Body of pancreas (tissue), 4 donors: ENCODE measurements around the gene KRT80. TPM values are rescaled to one million over a fixed set of nuclear protein-coding genes. Genes with fewer than 3 reads are reported as not detected.

Experiments used
- ATAC-seq: fragments of 150-250 bp; one replicate; pipeline ENCODE4 v1.9.1; 2016
- DNase-seq, 4 donors: peaks; one replicate each; pipeline ENCODE4 v3.0.0-alpha.2; 2019
- H3K27ac ChIP-seq, 4 donors: fragments of 200-600 bp; sonication (generic); 1 replicate in 3 of 4; 2 replicates in 1 of 4; pipeline versions ENCODE4 v1.5.1 to v1.6.1; 2016 to 2019; ENCODE audit warnings: mild to moderate bottlenecking in 1 of 4, mixed read lengths in 1 of 4, moderate library complexity in 1 of 4
- H3K27me3 ChIP-seq, 2 donors: fragments of 200-600 bp; sonication (generic); one replicate each; pipeline ENCODE4 v1.6.0; 2016; ENCODE audit warnings: mild to moderate bottlenecking in 1 of 2
- H3K36me3 ChIP-seq, 2 donors: fragments of 200-600 bp; sonication (generic); replicated peaks in 1 of 2; 2 replicates each; pipeline ENCODE4 v1.5.1; 2016; ENCODE audit warnings: low read depth in 2 of 2; ENCODE audit not compliant: insufficient read depth in 1 of 2
- H3K4me1 ChIP-seq: fragments of 200-600 bp; sonication (generic); one replicate; pipeline ENCODE4 v1.6.0; 2016
- H3K4me3 ChIP-seq, 2 donors: fragments of 200-600 bp; sonication (generic); 1 replicate in 1 of 2; 2 replicates in 1 of 2; pipeline ENCODE4 v1.5.1; 2016 to 2019
- H3K9me3 ChIP-seq, 3 donors: fragments of 200-600 bp; sonication (generic); 1 replicate in 2 of 3; 2 replicates in 1 of 3; pipeline ENCODE4 v1.5.1; 2016
- POLR2A ChIP-seq, 3 donors: fragments of 450-650 bp; IDR thresholded peaks; one replicate each; pipeline ENCODE4 v1.6.1; 2016; ENCODE audit warnings: antibody characterized with exemption in 3 of 3, mild to moderate bottlenecking in 2 of 3
- WGBS, 2 donors: methylation state at CpG; one replicate each; pipeline ENCODE4 v1.1.5; 2017; 5-methylcytosine and 5-hydroxymethylcytosine counted together
- intact Hi-C: fragments of 100-400 bp; cut with DNase I; formaldehyde crosslinking; loops from one replicate; pipeline ENCODE4 v1.15.1; 2023
- total RNA-seq, 2 donors: library from RNA; depleted of rRNA; stranded (reverse); fragments of >200 nt; gene quantifications; one replicate each; pipeline ENCODE4 v1.1.0, GENCODE V29; 2016
- TF ChIP-seq, protein P1 (sequence below), 7 experiments: fragments of 450-650 bp in 4 of 7; fragments of 200-600 bp in 3 of 7; sonication (generic) in 3 of 7; IDR thresholded peaks; one replicate each; pipeline ENCODE4 v1.5.1; 2016 to 2019; ENCODE audit warnings: antibody characterized with exemption in 7 of 7

Gene KRT80
- total RNA-seq, 2 donors from 2014 or later = 10.2 to 11.9 TPM

DNA sequence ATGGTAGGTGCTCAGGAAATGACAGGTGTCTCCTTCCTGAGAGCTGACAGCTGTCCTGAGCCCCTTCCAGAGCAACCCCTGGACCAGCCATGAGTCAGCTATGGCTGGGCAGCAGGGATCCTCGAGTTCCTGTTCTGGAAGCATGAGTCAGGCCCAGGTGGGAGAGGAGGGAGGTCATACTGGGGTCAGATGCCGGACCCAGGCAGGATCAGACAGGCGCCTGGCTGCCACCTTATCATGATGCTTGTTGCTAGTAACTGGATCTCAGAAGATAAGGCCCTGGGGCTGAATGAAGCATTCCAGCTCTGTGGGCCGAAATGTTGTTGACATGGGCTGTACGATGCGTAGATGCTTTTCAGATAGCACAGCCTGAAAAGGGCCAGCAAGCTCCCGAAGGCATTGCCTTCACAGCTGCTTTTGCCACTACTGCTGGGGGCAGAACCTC, 23.8 kb upstream of the KRT80 start:
- Histone ChIP-seq H3K9me3 (no peaks in the 10 kb centered on the region), H3K4me3 (no peak overlapping the region), H3K27me3 (no peaks in the 10 kb centered on the region), H3K4me1 (peaks cover 72% of the 10 kb centered on the region), H3K36me3 (no peaks in the 10 kb centered on the region), H3K27ac (peak overlapping the region in 3 of 4 donors; percentile 83 to 86 (median 84))
- 53 to 58% methylated on average over 6 to 7 of the region's 7 CpGs for WGBS, 2 donors
- intact Hi-C loops = no loop called here
- peak; percentile 34 to 55 (median 52) for DNase-seq
- ATAC-seq = peak; percentile 8
- TF ChIP-seq, protein P1, sequence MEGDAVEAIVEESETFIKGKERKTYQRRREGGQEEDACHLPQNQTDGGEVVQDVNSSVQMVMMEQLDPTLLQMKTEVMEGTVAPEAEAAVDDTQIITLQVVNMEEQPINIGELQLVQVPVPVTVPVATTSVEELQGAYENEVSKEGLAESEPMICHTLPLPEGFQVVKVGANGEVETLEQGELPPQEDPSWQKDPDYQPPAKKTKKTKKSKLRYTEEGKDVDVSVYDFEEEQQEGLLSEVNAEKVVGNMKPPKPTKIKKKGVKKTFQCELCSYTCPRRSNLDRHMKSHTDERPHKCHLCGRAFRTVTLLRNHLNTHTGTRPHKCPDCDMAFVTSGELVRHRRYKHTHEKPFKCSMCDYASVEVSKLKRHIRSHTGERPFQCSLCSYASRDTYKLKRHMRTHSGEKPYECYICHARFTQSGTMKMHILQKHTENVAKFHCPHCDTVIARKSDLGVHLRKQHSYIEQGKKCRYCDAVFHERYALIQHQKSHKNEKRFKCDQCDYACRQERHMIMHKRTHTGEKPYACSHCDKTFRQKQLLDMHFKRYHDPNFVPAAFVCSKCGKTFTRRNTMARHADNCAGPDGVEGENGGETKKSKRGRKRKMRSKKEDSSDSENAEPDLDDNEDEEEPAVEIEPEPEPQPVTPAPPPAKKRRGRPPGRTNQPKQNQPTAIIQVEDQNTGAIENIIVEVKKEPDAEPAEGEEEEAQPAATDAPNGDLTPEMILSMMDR (IDR thresholded peaks at IDR 0.05) = no peak
- TF ChIP-seq POLR2A (IDR thresholded peaks at IDR 0.05) = no peak

- Histone ChIP-seq H3K36me3 (no peaks in the 10 kb centered on the region), H3K27ac (peak overlapping the region in 1 of 4 donors; percentile 25), H3K4me1 (peaks cover 66% of the 10 kb centered on the region), H3K27me3 (no peaks in the 10 kb centered on the region), H3K4me3 (no peak overlapping the region), H3K9me3 (no peaks in the 10 kb centered on the region)
- no peak for TF ChIP-seq POLR2A (IDR thresholded peaks at IDR 0.05)
- TF ChIP-seq, protein P1 (IDR thresholded peaks at IDR 0.05) = peak in 2 of 7 experiments; percentile 6 to 24
- DNase-seq = peak in 3 of 4 donors; percentile 8 to 25 (median 12)
- intact Hi-C loops = loop anchor here (5.0 kb wide), 1 partner anchor 47 kb away; no protein-coding TSS in a partner anchor
- 42% methylated on average over 3 of the region's 3 CpGs; no CpG with 5 or more reads in 1 of the 2 donors for WGBS, 2 donors
- ATAC-seq = no peak
Observed at GRCh38 chr12:52214421-52214802, 22.6 kb upstream of the KRT80 start.

GRCh38 chr12:52213564-52214420, 22.0 kb upstream of the KRT80 start:
- 16 to 51% methylated on average over 4 to 13 of the region's 13 CpGs for WGBS, 2 donors
- peaks cover 65% of the 10 kb centered on the region for H3K4me1 ChIP-seq
- intact Hi-C loops = loop anchor here (5.0 kb wide), 1 partner anchor 46 kb away; no protein-coding TSS in a partner anchor
- peak; percentile 89 to 91 (median 90) for DNase-seq
- no peaks in the 10 kb centered on the region for H3K9me3 ChIP-seq
- H3K27me3 ChIP-seq = no peaks in the 10 kb centered on the region
- H3K36me3 ChIP-seq = no peaks in the 10 kb centered on the region
- no peak for TF ChIP-seq POLR2A (IDR thresholded peaks at IDR 0.05)
- TF ChIP-seq, protein P1 (IDR thresholded peaks at IDR 0.05) = peak; percentile 95 to 100 (median 99)
- ATAC-seq = peak; percentile 89
- peak overlapping the region; percentile 11 to 40 (median 25) for H3K27ac ChIP-seq
- no peak overlapping the region for H3K4me3 ChIP-seq

DNA sequence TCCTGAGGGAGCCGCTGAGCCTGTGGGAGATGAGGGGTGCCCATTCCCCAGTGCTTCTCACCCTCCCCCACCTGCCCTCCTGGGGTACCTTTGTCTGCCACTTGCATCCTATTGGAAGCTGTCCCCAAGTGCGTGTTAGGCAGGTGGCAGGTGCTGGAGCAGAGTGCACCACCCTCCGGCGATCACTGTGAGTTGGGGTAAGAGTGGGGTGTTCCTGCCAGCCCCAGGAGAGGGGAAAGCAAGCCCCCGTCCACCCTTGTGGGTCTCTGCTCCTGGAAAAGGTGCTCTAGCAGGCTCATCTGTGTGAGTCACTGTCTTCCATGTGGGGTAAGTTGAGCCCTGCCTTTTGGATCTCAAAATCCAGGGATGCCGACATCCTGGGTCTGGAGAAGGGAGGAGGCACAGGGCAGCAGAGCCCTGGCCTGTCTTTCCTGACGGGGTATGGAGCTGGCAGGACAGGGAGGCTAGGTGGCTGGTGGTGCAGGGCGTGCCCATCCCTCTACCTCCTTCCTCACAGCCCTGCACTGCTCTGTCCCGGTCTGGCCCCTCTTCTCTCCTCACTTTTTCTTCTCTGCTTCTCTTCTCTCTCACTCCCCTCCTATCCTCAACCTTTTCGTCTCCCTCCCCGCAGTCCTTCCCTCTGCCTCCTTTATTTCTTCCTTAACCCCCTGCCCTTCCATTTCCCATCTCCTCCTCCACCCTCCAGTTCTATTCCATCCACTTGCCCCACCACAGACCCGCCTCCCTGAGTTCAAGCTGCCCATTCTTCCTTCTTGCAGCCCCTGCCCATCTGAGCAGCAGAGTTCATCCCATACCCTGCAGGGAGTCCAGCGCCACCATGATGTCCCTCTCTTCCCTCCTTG, 21.1 kb upstream of the KRT80 start:
- Histone ChIP-seq H3K36me3 (no peaks in the 10 kb centered on the region), H3K27me3 (no peaks in the 10 kb centered on the region), H3K9me3 (no peaks in the 10 kb centered on the region), H3K4me3 (no peak overlapping the region), H3K27ac (peak overlapping the region in 2 of 4 donors; percentile 11 to 25), H3K4me1 (peaks cover 67% of the 10 kb centered on the region)
- intact Hi-C loops = loop anchor here (5.0 kb wide), 1 partner anchor 46 kb away; no protein-coding TSS in a partner anchor
- WGBS, 2 donors = 63 to 68% methylated on average over 9 to 13 of the region's 13 CpGs
- TF ChIP-seq, protein P1 (IDR thresholded peaks at IDR 0.05) = no peak
- no peak for TF ChIP-seq POLR2A (IDR thresholded peaks at IDR 0.05)
- DNase-seq (peak in 2 of 4 donors; percentile 5 to 8), ATAC-seq (no peak)
